Central memory CD8-positive, alpha-beta T cell (primary cell): ENCODE results near the gene STH.

Experiments
- ATAC-seq: fragments of 150-1000 bp; cut with Tn5 transposase; replicated peaks from 2 replicates; pipeline ENCODE4 v1.10.0; 2022; ENCODE audit warnings: mild to moderate bottlenecking, moderate FRiP score, moderate number of reproducible peaks; ENCODE audit not compliant: poor library complexity, severe bottlenecking; ENCODE audit errors: extremely low read depth
- DNase-seq, 2 donors: peaks; one replicate each; pipeline ENCODE4 v3.0.0; 2021; ENCODE audit warnings: low spot score in 2 of 2
- H3K27ac Mint-ChIP-seq: one replicate; pipeline ENCODE4 v1.8.0; 2022; ENCODE audit warnings: low read depth, mild to moderate bottlenecking, moderate library complexity, mixed read lengths
- H3K27me3 Mint-ChIP-seq: one replicate; pipeline ENCODE4 v1.8.0; 2022; ENCODE audit warnings: mixed read lengths
- H3K36me3 Mint-ChIP-seq: one replicate; pipeline ENCODE4 v1.8.0; 2022; ENCODE audit warnings: mild to moderate bottlenecking, moderate library complexity, mixed read lengths; ENCODE audit not compliant: insufficient read depth
- H3K4me1 Mint-ChIP-seq: one replicate; pipeline ENCODE4 v1.8.0; 2022; ENCODE audit warnings: mixed read lengths
- H3K4me3 Mint-ChIP-seq: one replicate; pipeline ENCODE4 v1.8.0; 2022; ENCODE audit warnings: mild to moderate bottlenecking, moderate library complexity, mixed read lengths
- H3K9me3 Mint-ChIP-seq: one replicate; pipeline ENCODE4 v1.8.0; 2022; ENCODE audit warnings: mixed read lengths

STH gene

GRCh38 chr17:45958994-45959665, 39.9 kb upstream of the STH start:
- no peaks in the 10 kb centered on the region for H3K36me3 Mint-ChIP-seq
- H3K27ac Mint-ChIP-seq = no peak overlapping the region
- H3K4me1 Mint-ChIP-seq = no peaks in the 10 kb centered on the region
- H3K9me3 Mint-ChIP-seq = no peaks in the 10 kb centered on the region
- DNase-seq = no peak
- no peak for ATAC-seq
- H3K4me3 Mint-ChIP-seq = no peak overlapping the region
- peaks cover 5% of the 10 kb centered on the region for H3K27me3 Mint-ChIP-seq

- Mint-ChIP-seq H3K27ac (no peak overlapping the region), H3K9me3 (no peaks in the 10 kb centered on the region), H3K36me3 (no peaks in the 10 kb centered on the region), H3K4me3 (no peak overlapping the region), H3K27me3 (peaks cover 5% of the 10 kb centered on the region), H3K4me1 (no peaks in the 10 kb centered on the region)
- ATAC-seq (no peak), DNase-seq (no peak)
Measured at GRCh38 chr17:45960311-45960710, 38.7 kb upstream of the STH start.

- no peak overlapping the region for H3K27ac Mint-ChIP-seq
- no peaks in the 10 kb centered on the region for H3K36me3 Mint-ChIP-seq
- no peaks in the 10 kb centered on the region for H3K4me1 Mint-ChIP-seq
Measured at GRCh38 chr17:45961206-45961605, 37.8 kb upstream of the STH start.

GRCh38 chr17:45962221-45962972, 36.7 kb upstream of the STH start:
- no peak overlapping the region for H3K4me3 Mint-ChIP-seq
- H3K9me3 Mint-ChIP-seq = no peaks in the 10 kb centered on the region
- peaks cover 9% of the 10 kb centered on the region for H3K27me3 Mint-ChIP-seq
- H3K4me1 Mint-ChIP-seq = no peaks in the 10 kb centered on the region
- ATAC-seq (no peak), DNase-seq (no peak)
- H3K36me3 Mint-ChIP-seq = no peaks in the 10 kb centered on the region
- H3K27ac Mint-ChIP-seq = no peak overlapping the region

More at GRCh38 chr17:45961206-45961605, 37.8 kb upstream of the STH start:
- no peak for DNase-seq
- no peak for ATAC-seq
- no peak overlapping the region for H3K4me3 Mint-ChIP-seq
- no peaks in the 10 kb centered on the region for H3K9me3 Mint-ChIP-seq
- peaks cover 5% of the 10 kb centered on the region for H3K27me3 Mint-ChIP-seq

- Mint-ChIP-seq H3K36me3 (no peaks in the 10 kb centered on the region), H3K4me1 (no peaks in the 10 kb centered on the region), H3K27ac (no peak overlapping the region), H3K27me3 (peaks cover 18% of the 10 kb centered on the region), H3K9me3 (no peaks in the 10 kb centered on the region), H3K4me3 (no peak overlapping the region)
- DNase-seq = no peak
- ATAC-seq = no peak
Measured at GRCh38 chr17:45963283-45963682, 35.8 kb upstream of the STH start.

GRCh38 chr17:45963889-45964288, 35.2 kb upstream of the STH start:
- DNase-seq (no peak), ATAC-seq (no peak)
- no peak overlapping the region for H3K4me3 Mint-ChIP-seq
- peaks cover 18% of the 10 kb centered on the region for H3K27me3 Mint-ChIP-seq
- H3K36me3 Mint-ChIP-seq = no peaks in the 10 kb centered on the region
- no peaks in the 10 kb centered on the region for H3K9me3 Mint-ChIP-seq
- H3K27ac Mint-ChIP-seq = no peak overlapping the region
- H3K4me1 Mint-ChIP-seq = no peaks in the 10 kb centered on the region

- H3K27ac Mint-ChIP-seq = no peak overlapping the region
- no peaks in the 10 kb centered on the region for H3K4me1 Mint-ChIP-seq
- H3K27me3 Mint-ChIP-seq = peaks cover 25% of the 10 kb centered on the region
- no peak for ATAC-seq
- H3K36me3 Mint-ChIP-seq = no peaks in the 10 kb centered on the region
- DNase-seq = no peak
- H3K9me3 Mint-ChIP-seq = no peaks in the 10 kb centered on the region
- no peak overlapping the region for H3K4me3 Mint-ChIP-seq
Measured at GRCh38 chr17:45964634-45965033, 34.4 kb upstream of the STH start.

- Mint-ChIP-seq H3K4me1 (no peaks in the 10 kb centered on the region), H3K9me3 (no peaks in the 10 kb centered on the region), H3K27me3 (peaks cover 35% of the 10 kb centered on the region), H3K4me3 (no peak overlapping the region), H3K27ac (no peak overlapping the region), H3K36me3 (no peaks in the 10 kb centered on the region)
- DNase-seq (no peak), ATAC-seq (no peak)
Measured at GRCh38 chr17:45965812-45966211, 33.2 kb upstream of the STH start.

GRCh38 chr17:45966606-45967280, 32.3 kb upstream of the STH start:
- H3K36me3 Mint-ChIP-seq = no peaks in the 10 kb centered on the region
- peaks cover 35% of the 10 kb centered on the region for H3K27me3 Mint-ChIP-seq
- ATAC-seq (no peak), DNase-seq (no peak)
- H3K4me1 Mint-ChIP-seq = no peaks in the 10 kb centered on the region
- no peak overlapping the region for H3K4me3 Mint-ChIP-seq
- no peaks in the 10 kb centered on the region for H3K9me3 Mint-ChIP-seq
- H3K27ac Mint-ChIP-seq = no peak overlapping the region

- ATAC-seq (no peak), DNase-seq (no peak)
- Mint-ChIP-seq H3K27ac (no peak overlapping the region), H3K9me3 (peaks cover 2% of the 10 kb centered on the region), H3K36me3 (no peaks in the 10 kb centered on the region), H3K4me3 (no peak overlapping the region), H3K4me1 (no peaks in the 10 kb centered on the region), H3K27me3 (peaks cover 35% of the 10 kb centered on the region)
Measured at GRCh38 chr17:45967378-45967777, 31.7 kb upstream of the STH start.

GRCh38 chr17:45968732-45969131, 30.3 kb upstream of the STH start:
- Mint-ChIP-seq H3K4me1 (no peaks in the 10 kb centered on the region), H3K27me3 (peaks cover 30% of the 10 kb centered on the region), H3K27ac (no peak overlapping the region), H3K4me3 (no peak overlapping the region), H3K36me3 (no peaks in the 10 kb centered on the region), H3K9me3 (peaks cover 4% of the 10 kb centered on the region)
- DNase-seq = no peak
- ATAC-seq = no peak

- no peak for ATAC-seq
- Mint-ChIP-seq H3K4me1 (no peaks in the 10 kb centered on the region), H3K4me3 (no peak overlapping the region), H3K9me3 (peaks cover 4% of the 10 kb centered on the region), H3K36me3 (no peaks in the 10 kb centered on the region), H3K27ac (no peak overlapping the region), H3K27me3 (peaks cover 30% of the 10 kb centered on the region)
- DNase-seq = no peak
Measured at GRCh38 chr17:45969726-45970125, 29.3 kb upstream of the STH start.

- Mint-ChIP-seq H3K27ac (no peak overlapping the region), H3K9me3 (peaks cover 4% of the 10 kb centered on the region), H3K27me3 (peaks cover 30% of the 10 kb centered on the region), H3K36me3 (no peaks in the 10 kb centered on the region), H3K4me3 (no peak overlapping the region), H3K4me1 (no peaks in the 10 kb centered on the region)
- ATAC-seq = no peak
- no peak for DNase-seq
Measured at GRCh38 chr17:45970659-45971058, 28.4 kb upstream of the STH start.
